Psoas muscle (tissue), 8 donors: ENCODE results near the gene MATN1. TPM values are rescaled to one million over a fixed set of nuclear protein-coding genes. Genes with fewer than 3 reads are reported as not detected.

Experiments used
- ATAC-seq, 4 donors: fragments of 200-7000 bp; cut with Tn5 transposase; one replicate each; pipeline ENCODE4 v1.9.1; 2020; ENCODE audit warnings: moderate library complexity in 3 of 4, mild to moderate bottlenecking in 2 of 4
- DNase-seq, 2 donors: peaks; one replicate each; pipeline ENCODE4 v3.0.0-alpha.2; 2020
- H3K27ac ChIP-seq: fragments of 200-600 bp; one replicate; pipeline ENCODE4 v1.8.0; 2022
- H3K27me3 ChIP-seq, 3 donors: fragments of 200-600 bp in 1 of 3; one replicate each; pipeline versions ENCODE4 v1.6.1 to v1.8.0; 2013 to 2022; ENCODE audit warnings: low read length in 2 of 3, mild to moderate bottlenecking in 2 of 3, moderate library complexity in 1 of 3; ENCODE audit not compliant: insufficient read depth in 3 of 3
- H3K36me3 ChIP-seq, 2 donors: fragments of 200-600 bp in 1 of 2; one replicate each; pipeline versions ENCODE4 v1.6.1 to v1.8.0; 2013 to 2022; ENCODE audit warnings: low read depth in 1 of 2, mild to moderate bottlenecking in 1 of 2, moderate library complexity in 1 of 2; ENCODE audit not compliant: insufficient read depth in 1 of 2
- H3K4me1 ChIP-seq: fragments of 200-600 bp; one replicate; pipeline ENCODE4 v1.8.0; 2022
- H3K4me3 ChIP-seq: fragments of 200-600 bp; one replicate; pipeline ENCODE4 v1.8.0; 2022; ENCODE audit warnings: mild to moderate bottlenecking
- H3K9me3 ChIP-seq: fragments of 200-600 bp; one replicate; pipeline ENCODE4 v1.8.0; 2022
- WGBS, 3 donors: extraction: QIAGEN DNeasy Blood & Tissue Kit; methylation state at CpG; one replicate each; pipeline versions ENCODE4 v1.1.6 to v1.1.7; 2013; 5-methylcytosine and 5-hydroxymethylcytosine counted together
- intact Hi-C, 2 donors: fragments of 100-400 bp; cut with DNase I; formaldehyde crosslinking; loops; one replicate each; pipeline versions ENCODE4 v1.11.0 to v1.14.2; 2022
- polyA plus RNA-seq, 3 donors: library from polyadenylated mRNA; stranded (reverse); fragments of 200-250 nt; gene quantifications; one replicate each; pipeline ENCODE4 v1.2.3, GENCODE V29; 2013
- total RNA-seq, 4 donors: library from RNA; stranded (reverse); fragmentation: NEBNext Ultra II Directional in 2 of 4; extraction: Animal tissue kit (Norgen Biotek cat#: 25700) in 2 of 4; gene quantifications; one replicate each; pipeline versions ENCODE4 v1.2.1 to v1.2.4, GENCODE V29; 2021 to 2023
- TF ChIP-seq, protein P1 (sequence below): fragments of 200-600 bp; IDR thresholded peaks from one replicate; pipeline ENCODE4 v1.8.0; 2022; ENCODE audit warnings: antibody characterized with exemption
- donor health status: healthy with polysubstance abuse.
- donor health status: DM: no; HTN: no; CAD: no; lungs with moderate emphysema.
- donor health status: Bipolar disorder and iron deficiency.
- donor health status: healthy.
- donor health status: DM: yes; HTN: yes; CAD: no.
- donor health status: DM: no; HTN: no; CAD: no.
- donor health status: DM: no; HTN: no; CAD: no.
- donor health status: DM: yes; HTN: yes; CAD: no.

Gene MATN1
- total and polyA plus RNA-seq, 7 donors: 0.03 to 0.07 (median 0.04) TPM; not detected in 4

GRCh38 chr1:30719406-30720270 is 3.7 kb downstream of the MATN1 start:
- WGBS, 3 donors: 35 to 42% (median 37%) methylated on average over 20 to 21 of the region's 21 CpGs
- TF ChIP-seq, protein P1, sequence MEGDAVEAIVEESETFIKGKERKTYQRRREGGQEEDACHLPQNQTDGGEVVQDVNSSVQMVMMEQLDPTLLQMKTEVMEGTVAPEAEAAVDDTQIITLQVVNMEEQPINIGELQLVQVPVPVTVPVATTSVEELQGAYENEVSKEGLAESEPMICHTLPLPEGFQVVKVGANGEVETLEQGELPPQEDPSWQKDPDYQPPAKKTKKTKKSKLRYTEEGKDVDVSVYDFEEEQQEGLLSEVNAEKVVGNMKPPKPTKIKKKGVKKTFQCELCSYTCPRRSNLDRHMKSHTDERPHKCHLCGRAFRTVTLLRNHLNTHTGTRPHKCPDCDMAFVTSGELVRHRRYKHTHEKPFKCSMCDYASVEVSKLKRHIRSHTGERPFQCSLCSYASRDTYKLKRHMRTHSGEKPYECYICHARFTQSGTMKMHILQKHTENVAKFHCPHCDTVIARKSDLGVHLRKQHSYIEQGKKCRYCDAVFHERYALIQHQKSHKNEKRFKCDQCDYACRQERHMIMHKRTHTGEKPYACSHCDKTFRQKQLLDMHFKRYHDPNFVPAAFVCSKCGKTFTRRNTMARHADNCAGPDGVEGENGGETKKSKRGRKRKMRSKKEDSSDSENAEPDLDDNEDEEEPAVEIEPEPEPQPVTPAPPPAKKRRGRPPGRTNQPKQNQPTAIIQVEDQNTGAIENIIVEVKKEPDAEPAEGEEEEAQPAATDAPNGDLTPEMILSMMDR: no peak
- peak overlapping the region; percentile 92 for H3K27ac ChIP-seq
- no peaks in the 10 kb centered on the region for H3K27me3 ChIP-seq
- DNase-seq (peak in 1 of 2 donors; percentile 10), ATAC-seq (no peak)
- peaks cover 3% of the 10 kb centered on the region for H3K4me1 ChIP-seq
- H3K9me3 ChIP-seq: peaks cover 8% of the 10 kb centered on the region
- peak overlapping the region; percentile 55 for H3K4me3 ChIP-seq
- H3K36me3 ChIP-seq: no peaks in the 10 kb centered on the region
- intact Hi-C loops: loop anchor here (1.0 to 5.0 kb wide), 2 partner anchors 60 to 193 kb away; no protein-coding TSS in a partner anchor

GRCh38 chr1:30718636-30719405 is 4.6 kb downstream of the MATN1 start:
- intact Hi-C loops: loop anchor here (1.0 kb wide), 1 partner anchor 60 kb away; no protein-coding TSS in a partner anchor
- ATAC-seq: peak; percentile 84 to 87 (median 86)
- 0 to 1% (median 1%) methylated on average over 47 to 66 of the region's 66 CpGs for WGBS, 3 donors
- TF ChIP-seq, protein P1: peak; percentile 100
- H3K4me1 ChIP-seq: peaks cover 3% of the 10 kb centered on the region
- H3K27ac ChIP-seq: peak overlapping the region; percentile 92
- H3K27me3 ChIP-seq: no peaks in the 10 kb centered on the region
- H3K36me3 ChIP-seq: no peaks in the 10 kb centered on the region
- DNase-seq: peak; percentile 77 to 90
- H3K4me3 ChIP-seq: peak overlapping the region; percentile 55
- H3K9me3 ChIP-seq: peaks cover 8% of the 10 kb centered on the region

GRCh38 chr1:30718091-30718635 is 5.2 kb downstream of the MATN1 start:
- peaks cover 8% of the 10 kb centered on the region for H3K9me3 ChIP-seq
- DNase-seq (peak; percentile 99), ATAC-seq (peak; percentile 84 to 86 (median 86))
- no peaks in the 10 kb centered on the region for H3K27me3 ChIP-seq
- H3K4me3 ChIP-seq: peak overlapping the region; percentile 51
- intact Hi-C loops: no loop called here
- H3K36me3 ChIP-seq: no peaks in the 10 kb centered on the region
- TF ChIP-seq, protein P1: no peak
- WGBS, 3 donors: 0 to 1% (median 1%) methylated on average over 29 to 49 of the region's 50 CpGs
- peaks cover 3% of the 10 kb centered on the region for H3K4me1 ChIP-seq
- H3K27ac ChIP-seq: peak overlapping the region; percentile 72

GRCh38 chr1:30716646-30717045 is 6.7 kb downstream of the MATN1 start:
- peaks cover 3% of the 10 kb centered on the region for H3K4me1 ChIP-seq
- peaks cover 8% of the 10 kb centered on the region for H3K9me3 ChIP-seq
- ATAC-seq (no peak), DNase-seq (no peak)
- TF ChIP-seq, protein P1: no peak
- 96 to 98% (median 96%) methylated on average over 8 of the region's 8 CpGs for WGBS, 3 donors
- intact Hi-C loops: no loop called here
- H3K36me3 ChIP-seq: no peaks in the 10 kb centered on the region
- no peak overlapping the region for H3K27ac ChIP-seq
- no peak overlapping the region for H3K4me3 ChIP-seq
- no peaks in the 10 kb centered on the region for H3K27me3 ChIP-seq
